ENCODE data around the gene UPK1B. TPM values are rescaled to one million over a fixed set of nuclear protein-coding genes. Genes with fewer than 3 reads are reported as not detected.

UPK1B gene
- total RNA-seq, 2 donors from 2014 or later, result 1.8 TPM; not detected in 1

- Histone ChIP-seq H3K36me3 (peaks cover 35% of the 10 kb centered on the region), H3K27ac (no peak overlapping the region), H3K4me1 (ENCODE audit: control insufficient read depth in 1 of 2, low read depth in 2 of 2) (no peaks in the 10 kb centered on the region), H3K9me3 (no peaks in the 10 kb centered on the region), H3K27me3 (replicated peaks; ENCODE audit: insufficient read depth) (no peaks in the 10 kb centered on the region), H3K4me3 (no peak overlapping the region)
- DNase-seq (ENCODE audit: low spot score) (no peak), ATAC-seq (ENCODE audit: insufficient number of reproducible peaks, low FRiP score, low read depth) (no peak)
- TF ChIP-seq CTCF (IDR thresholded peaks at IDR 0.05), result no peak
Measured at GRCh38 chr3:119223511-119223910, 50.1 kb downstream of the UPK1B start.

GRCh38 chr3:119225121-119225520 lies 51.7 kb downstream of the UPK1B start:
- no peak overlapping the region for H3K27ac ChIP-seq
- H3K27me3 ChIP-seq (replicated peaks; ENCODE audit: insufficient read depth), result no peaks in the 10 kb centered on the region
- TF ChIP-seq CTCF (IDR thresholded peaks at IDR 0.05), result no peak
- H3K36me3 ChIP-seq, result peaks cover 31% of the 10 kb centered on the region
- DNase-seq (ENCODE audit: low spot score) (no peak), ATAC-seq (ENCODE audit: insufficient number of reproducible peaks, low FRiP score, low read depth) (no peak)
- no peak overlapping the region for H3K4me3 ChIP-seq
- H3K4me1 ChIP-seq (ENCODE audit: control insufficient read depth in 1 of 2, low read depth in 2 of 2), result no peaks in the 10 kb centered on the region
- no peaks in the 10 kb centered on the region for H3K9me3 ChIP-seq

- H3K9me3 ChIP-seq, result no peaks in the 10 kb centered on the region
- no peak for TF ChIP-seq CTCF (IDR thresholded peaks at IDR 0.05)
- ATAC-seq (ENCODE audit: insufficient number of reproducible peaks, low FRiP score, low read depth), result no peak
- no peaks in the 10 kb centered on the region for H3K27me3 ChIP-seq (replicated peaks; ENCODE audit: insufficient read depth)
- H3K27ac ChIP-seq, result no peak overlapping the region
- H3K36me3 ChIP-seq, result peaks cover 31% of the 10 kb centered on the region
- no peak for DNase-seq (ENCODE audit: low spot score)
- no peaks in the 10 kb centered on the region for H3K4me1 ChIP-seq (ENCODE audit: control insufficient read depth in 1 of 2, low read depth in 2 of 2)
- no peak overlapping the region for H3K4me3 ChIP-seq
Measured at GRCh38 chr3:119227070-119227850, 53.9 kb downstream of the UPK1B start.

- no peak overlapping the region for H3K27ac ChIP-seq
- no peak for ATAC-seq (ENCODE audit: insufficient number of reproducible peaks, low FRiP score, low read depth)
- no peaks in the 10 kb centered on the region for H3K27me3 ChIP-seq (replicated peaks; ENCODE audit: insufficient read depth)
- no peak overlapping the region for H3K4me3 ChIP-seq
- H3K4me1 ChIP-seq (ENCODE audit: control insufficient read depth in 1 of 2, low read depth in 2 of 2), result no peaks in the 10 kb centered on the region
- H3K9me3 ChIP-seq, result no peaks in the 10 kb centered on the region
- no peak for DNase-seq (ENCODE audit: low spot score)
- H3K36me3 ChIP-seq, result peaks cover 25% of the 10 kb centered on the region
- TF ChIP-seq CTCF (IDR thresholded peaks at IDR 0.05), result no peak
Measured at GRCh38 chr3:119228373-119229145, 55.2 kb downstream of the UPK1B start.

GRCh38 chr3:119229190-119229589 lies 55.8 kb downstream of the UPK1B start:
- H3K36me3 ChIP-seq, result peaks cover 21% of the 10 kb centered on the region
- no peak for ATAC-seq (ENCODE audit: insufficient number of reproducible peaks, low FRiP score, low read depth)
- no peak for DNase-seq (ENCODE audit: low spot score)
- H3K27ac ChIP-seq, result no peak overlapping the region
- H3K27me3 ChIP-seq (replicated peaks; ENCODE audit: insufficient read depth), result no peaks in the 10 kb centered on the region
- peaks cover 0 to 3% of the 10 kb centered on the region in 2 donors for H3K4me1 ChIP-seq (ENCODE audit: control insufficient read depth in 1 of 2, low read depth in 2 of 2)
- H3K9me3 ChIP-seq, result no peaks in the 10 kb centered on the region
- no peak for TF ChIP-seq CTCF (IDR thresholded peaks at IDR 0.05)
- no peak overlapping the region for H3K4me3 ChIP-seq
